ENCODE data around the gene TMEM72.

TMEM72 gene

DNA sequence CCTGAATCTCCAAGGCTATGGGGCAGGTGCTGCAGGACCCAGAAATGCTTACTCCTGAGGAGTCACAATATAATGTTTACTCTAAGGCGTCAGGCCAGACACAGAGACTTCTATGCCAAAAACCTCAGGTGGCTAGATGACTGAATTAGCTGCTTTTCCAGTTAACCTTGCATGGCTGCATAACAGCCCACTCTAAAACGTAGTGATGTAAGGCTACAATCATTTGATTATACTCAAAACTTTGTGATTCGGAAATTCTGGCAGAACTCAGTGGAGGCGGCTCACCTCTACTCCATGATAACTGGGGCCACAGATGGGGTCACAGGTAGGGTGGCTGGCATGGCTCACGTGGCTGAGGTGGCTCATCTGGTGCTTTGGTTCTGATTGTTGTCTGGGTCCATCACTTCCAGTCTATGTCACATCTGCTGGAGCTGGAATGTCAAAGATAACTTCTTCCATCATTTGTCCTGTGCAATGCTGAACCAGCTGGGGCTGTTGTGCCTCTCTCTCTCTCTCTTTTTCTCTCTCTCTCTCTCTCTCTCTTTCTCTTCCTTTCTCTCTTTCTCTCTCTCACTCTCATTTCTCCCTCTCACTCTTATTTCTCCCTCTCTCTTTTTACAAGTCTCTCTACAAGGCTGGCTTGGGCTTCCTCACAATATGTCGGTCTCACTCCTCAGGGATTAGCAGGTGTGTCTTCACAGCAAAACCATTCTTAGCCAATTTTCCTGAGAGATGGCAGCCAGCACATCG, 11.8 kb downstream of the TMEM72 start:
- H3K27me3 ChIP-seq (ENCODE audit: control insufficient read depth, insufficient read depth, low read length): no peaks in the 10 kb centered on the region
- H3K4me1 ChIP-seq (ENCODE audit: control insufficient read depth, low read depth, low read length): peaks cover 5% of the 10 kb centered on the region
- H3K4me3 ChIP-seq (ENCODE audit: low read length): no peak overlapping the region
- no peaks in the 10 kb centered on the region for H3K9me3 ChIP-seq (ENCODE audit: control insufficient read depth, low read depth, low read length)
- H3K27ac ChIP-seq (ENCODE audit: low read length): no peak overlapping the region
- H3K9ac ChIP-seq (ENCODE audit: low read length): no peak overlapping the region
- H3K36me3 ChIP-seq (ENCODE audit: control insufficient read depth, low read depth, low read length): no peaks in the 10 kb centered on the region

DNA sequence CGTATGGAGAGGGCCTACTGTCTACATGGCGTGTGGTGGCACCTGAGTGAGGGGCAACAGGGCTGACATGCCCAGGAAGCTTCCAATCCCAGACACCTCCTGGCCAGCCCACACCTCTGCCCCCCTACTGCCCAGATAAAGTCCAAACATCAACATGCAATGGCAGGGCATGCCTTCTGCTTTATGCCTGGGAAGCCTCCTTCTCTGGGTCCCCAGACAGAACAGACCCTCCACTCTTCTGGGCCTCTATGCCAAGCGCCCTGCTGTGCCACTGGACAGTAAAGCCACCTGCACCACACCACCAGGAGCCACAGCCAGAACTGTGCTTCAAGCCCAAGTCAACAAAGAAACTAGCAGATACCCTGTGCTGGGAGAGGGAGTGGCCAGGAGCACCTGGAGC, 12.5 kb downstream of the TMEM72 start:
- no peak overlapping the region for H3K4me3 ChIP-seq (ENCODE audit: low read length)
- no peaks in the 10 kb centered on the region for H3K36me3 ChIP-seq (ENCODE audit: control insufficient read depth, low read depth, low read length)
- no peak overlapping the region for H3K9ac ChIP-seq (ENCODE audit: low read length)
- H3K4me1 ChIP-seq (ENCODE audit: control insufficient read depth, low read depth, low read length): peaks cover 5% of the 10 kb centered on the region
- H3K27ac ChIP-seq (ENCODE audit: low read length): no peak overlapping the region
- no peaks in the 10 kb centered on the region for H3K9me3 ChIP-seq (ENCODE audit: control insufficient read depth, low read depth, low read length)
- H3K27me3 ChIP-seq (ENCODE audit: control insufficient read depth, insufficient read depth, low read length): no peaks in the 10 kb centered on the region

DNA sequence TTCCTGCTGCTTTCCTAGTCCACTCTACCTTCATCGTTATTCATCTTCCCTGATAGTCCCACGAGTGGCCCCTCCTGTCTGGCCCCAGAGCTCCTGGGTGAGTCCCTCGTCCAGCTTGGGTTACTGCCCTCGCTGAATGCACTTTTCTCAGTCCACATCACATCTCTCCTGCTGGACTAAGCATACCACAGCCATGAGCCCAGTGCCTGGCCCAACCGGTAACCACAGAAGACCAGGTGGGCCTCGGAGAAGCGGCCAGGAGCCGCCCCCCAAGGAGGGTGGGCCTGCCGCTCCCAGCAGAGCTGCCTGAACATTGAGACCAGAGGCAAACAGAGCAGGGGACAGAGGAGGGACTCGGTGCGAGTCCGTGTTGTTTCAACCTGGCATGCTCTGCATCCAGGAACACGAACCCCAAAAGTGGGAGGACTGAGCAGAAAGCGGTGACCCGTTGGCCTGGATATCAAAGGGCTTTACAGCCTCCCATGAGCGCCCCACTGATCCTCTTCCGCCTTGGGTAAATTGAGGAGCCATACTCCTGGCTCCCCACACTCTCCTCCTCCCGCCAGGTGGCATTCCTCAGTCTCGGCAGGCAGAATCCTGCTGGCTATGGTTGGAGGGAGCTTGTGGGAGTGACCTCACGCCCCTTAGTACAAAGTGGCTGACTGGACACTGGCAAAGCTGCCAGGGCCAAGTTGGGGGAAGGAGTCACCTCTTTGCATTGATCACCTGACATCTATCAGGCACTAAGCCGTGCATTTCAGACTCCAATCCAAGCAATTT, 13.3 kb downstream of the TMEM72 start:
- Histone ChIP-seq H3K36me3 (ENCODE audit: control insufficient read depth, low read depth, low read length) (no peaks in the 10 kb centered on the region), H3K27me3 (ENCODE audit: control insufficient read depth, insufficient read depth, low read length) (no peaks in the 10 kb centered on the region), H3K4me1 (ENCODE audit: control insufficient read depth, low read depth, low read length) (peaks cover 5% of the 10 kb centered on the region), H3K27ac (ENCODE audit: low read length) (no peak overlapping the region), H3K9me3 (ENCODE audit: control insufficient read depth, low read depth, low read length) (no peaks in the 10 kb centered on the region), H3K9ac (ENCODE audit: low read length) (no peak overlapping the region), H3K4me3 (ENCODE audit: low read length) (no peak overlapping the region)

DNA sequence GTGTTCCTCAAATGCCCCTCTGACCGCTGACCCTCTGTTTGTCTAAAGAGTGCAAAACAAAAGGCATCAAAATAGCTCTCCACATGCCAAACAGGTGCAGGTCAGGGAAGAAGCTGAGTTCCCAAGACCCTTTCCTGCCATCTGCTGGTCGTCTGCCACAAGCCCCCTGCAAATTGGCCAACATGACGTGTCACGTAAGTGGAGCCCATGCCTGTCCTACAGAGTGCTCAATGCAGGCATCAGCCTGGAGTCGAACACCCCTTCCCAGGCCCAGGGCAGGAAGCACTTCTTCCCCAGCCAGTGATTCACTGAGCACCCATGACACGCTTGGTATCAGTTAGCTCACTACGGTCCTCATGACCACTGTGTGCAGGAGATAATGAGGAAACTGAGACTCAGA, 14.1 kb downstream of the TMEM72 start:
- H3K4me3 ChIP-seq (ENCODE audit: low read length): no peak overlapping the region
- no peak overlapping the region for H3K9ac ChIP-seq (ENCODE audit: low read length)
- H3K4me1 ChIP-seq (ENCODE audit: control insufficient read depth, low read depth, low read length): peaks cover 5% of the 10 kb centered on the region
- H3K27ac ChIP-seq (ENCODE audit: low read length): no peak overlapping the region
- H3K36me3 ChIP-seq (ENCODE audit: control insufficient read depth, low read depth, low read length): no peaks in the 10 kb centered on the region
- H3K27me3 ChIP-seq (ENCODE audit: control insufficient read depth, insufficient read depth, low read length): no peaks in the 10 kb centered on the region
- H3K9me3 ChIP-seq (ENCODE audit: control insufficient read depth, low read depth, low read length): no peaks in the 10 kb centered on the region

DNA sequence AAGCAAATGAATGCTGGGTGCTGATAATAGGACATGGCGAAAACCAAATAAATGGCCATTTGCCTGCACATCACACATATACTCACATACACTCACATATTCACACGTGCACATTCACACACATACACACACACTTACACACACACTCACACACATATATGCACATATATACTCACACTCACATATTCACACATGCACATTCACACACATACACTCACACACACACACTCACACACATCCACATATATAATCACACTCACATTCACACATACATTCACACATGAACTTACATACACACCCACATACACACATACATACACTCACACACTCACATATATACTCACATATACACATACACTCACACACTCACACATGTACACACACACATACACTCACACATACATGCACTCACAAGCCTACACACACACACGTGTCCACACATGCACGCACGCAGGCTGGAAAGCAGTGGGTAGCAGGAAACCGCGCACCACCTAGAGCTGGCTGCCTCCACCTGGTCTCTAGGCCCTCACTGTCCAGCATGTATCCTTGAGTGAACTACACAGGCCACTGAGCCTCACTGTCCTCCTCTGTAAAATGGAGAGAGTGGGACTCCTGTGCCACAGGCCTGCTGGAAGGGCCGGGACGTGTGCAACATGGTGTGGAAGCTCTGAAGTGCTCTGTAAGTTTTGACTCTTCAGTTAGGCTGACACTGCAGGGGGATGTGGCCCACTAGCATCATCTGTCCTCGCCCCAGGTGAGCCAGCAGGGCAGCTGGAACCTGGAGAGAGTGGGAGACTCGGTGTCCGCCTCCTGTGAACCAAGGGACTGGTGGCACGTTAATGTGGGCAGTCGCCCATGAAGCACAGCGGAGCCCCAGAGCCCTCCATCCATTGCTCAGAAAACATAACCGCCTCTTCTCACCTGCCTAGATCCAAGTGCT, 14.9 kb downstream of the TMEM72 start:
- H3K9ac ChIP-seq (ENCODE audit: low read length): no peak overlapping the region
- no peaks in the 10 kb centered on the region for H3K9me3 ChIP-seq (ENCODE audit: control insufficient read depth, low read depth, low read length)
- H3K4me1 ChIP-seq (ENCODE audit: control insufficient read depth, low read depth, low read length): peaks cover 5% of the 10 kb centered on the region
- H3K27me3 ChIP-seq (ENCODE audit: control insufficient read depth, insufficient read depth, low read length): no peaks in the 10 kb centered on the region
- no peak overlapping the region for H3K27ac ChIP-seq (ENCODE audit: low read length)
- no peak overlapping the region for H3K4me3 ChIP-seq (ENCODE audit: low read length)
- H3K36me3 ChIP-seq (ENCODE audit: control insufficient read depth, low read depth, low read length): no peaks in the 10 kb centered on the region

DNA sequence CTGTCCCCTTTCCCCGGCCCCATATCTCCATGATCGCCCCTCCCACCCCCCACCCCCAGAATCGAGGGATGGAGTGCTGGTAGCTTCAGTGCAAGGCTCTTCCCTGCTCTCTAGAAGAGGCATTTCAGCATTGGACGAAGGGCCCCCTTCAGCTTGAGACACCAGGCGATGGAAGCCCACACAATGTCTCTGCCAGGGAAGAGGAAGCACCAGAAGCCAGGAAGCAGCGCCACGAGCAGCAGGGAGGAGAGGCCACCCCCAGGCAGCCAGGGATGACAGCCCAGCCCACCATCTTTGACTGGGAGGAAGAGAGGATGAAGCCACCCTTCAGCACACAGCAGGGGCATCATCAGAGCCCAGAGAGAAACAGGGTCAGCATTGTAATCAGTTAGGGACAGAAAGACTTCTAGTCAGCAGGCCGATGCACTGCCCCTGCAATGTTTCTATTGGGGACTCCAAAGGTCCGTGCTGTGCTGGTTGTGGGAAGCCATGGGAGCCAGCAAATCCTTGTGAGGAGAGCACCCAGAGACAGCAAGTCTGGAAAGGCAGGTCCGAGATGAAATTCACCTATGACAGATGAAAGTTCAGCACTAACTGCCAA, 15.7 kb downstream of the TMEM72 start:
- Histone ChIP-seq H3K27me3 (ENCODE audit: control insufficient read depth, insufficient read depth, low read length) (no peaks in the 10 kb centered on the region), H3K36me3 (ENCODE audit: control insufficient read depth, low read depth, low read length) (no peaks in the 10 kb centered on the region), H3K4me3 (ENCODE audit: low read length) (no peak overlapping the region), H3K27ac (ENCODE audit: low read length) (no peak overlapping the region), H3K9ac (ENCODE audit: low read length) (no peak overlapping the region), H3K9me3 (ENCODE audit: control insufficient read depth, low read depth, low read length) (no peaks in the 10 kb centered on the region), H3K4me1 (ENCODE audit: control insufficient read depth, low read depth, low read length) (peaks cover 5% of the 10 kb centered on the region)

DNA sequence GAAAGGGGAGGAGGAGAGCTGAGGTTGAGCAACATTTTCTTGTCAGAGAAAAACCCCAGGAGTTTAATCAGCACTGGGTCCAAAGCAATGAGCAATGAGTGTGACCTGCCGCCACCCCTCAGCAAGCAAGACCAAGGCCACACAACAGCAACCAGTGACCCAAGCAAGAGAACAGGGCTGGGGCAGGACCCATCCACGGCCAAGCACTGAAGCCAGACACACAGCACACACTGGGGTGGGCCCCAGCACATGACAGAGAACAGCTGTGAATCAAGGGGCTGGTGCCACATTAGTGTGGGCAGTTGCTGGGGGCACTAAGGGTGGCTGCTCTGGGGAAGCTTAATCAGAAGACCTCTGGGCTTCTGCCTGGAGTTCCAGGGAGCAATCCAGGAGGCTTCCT, 16.2 kb downstream of the TMEM72 start:
- Histone ChIP-seq H3K27ac (ENCODE audit: low read length) (no peak overlapping the region), H3K27me3 (ENCODE audit: control insufficient read depth, insufficient read depth, low read length) (no peaks in the 10 kb centered on the region), H3K9ac (ENCODE audit: low read length) (no peak overlapping the region)

DNA sequence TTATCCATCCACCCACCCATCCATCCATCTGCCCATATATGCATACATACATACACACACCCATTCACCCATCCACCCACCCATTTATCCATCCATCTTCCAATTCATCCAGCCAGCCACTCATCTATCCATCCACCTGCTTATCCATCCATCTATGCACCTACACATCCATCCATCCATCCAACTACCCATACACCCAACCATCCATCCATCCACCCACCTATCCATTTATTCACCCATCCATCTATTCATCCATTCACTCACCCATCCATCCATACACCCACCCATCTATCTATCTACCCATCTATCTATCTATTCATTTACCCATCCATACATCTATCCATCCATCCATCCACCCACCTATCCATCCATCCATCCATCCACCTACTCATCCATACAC, 17.3 kb downstream of the TMEM72 start:
- Histone ChIP-seq H3K27ac (ENCODE audit: low read length) (no peak overlapping the region), H3K4me1 (ENCODE audit: control insufficient read depth, low read depth, low read length) (peaks cover 5% of the 10 kb centered on the region), H3K4me3 (ENCODE audit: low read length) (no peak overlapping the region), H3K9ac (ENCODE audit: low read length) (no peak overlapping the region), H3K36me3 (ENCODE audit: control insufficient read depth, low read depth, low read length) (no peaks in the 10 kb centered on the region), H3K9me3 (ENCODE audit: control insufficient read depth, low read depth, low read length) (no peaks in the 10 kb centered on the region), H3K27me3 (ENCODE audit: control insufficient read depth, insufficient read depth, low read length) (no peaks in the 10 kb centered on the region)

More for the DNA sequence above, 16.2 kb downstream of the TMEM72 start:
- Histone ChIP-seq H3K4me1 (ENCODE audit: control insufficient read depth, low read depth, low read length) (peaks cover 5% of the 10 kb centered on the region), H3K4me3 (ENCODE audit: low read length) (no peak overlapping the region), H3K36me3 (ENCODE audit: control insufficient read depth, low read depth, low read length) (no peaks in the 10 kb centered on the region), H3K9me3 (ENCODE audit: control insufficient read depth, low read depth, low read length) (no peaks in the 10 kb centered on the region)

DNA sequence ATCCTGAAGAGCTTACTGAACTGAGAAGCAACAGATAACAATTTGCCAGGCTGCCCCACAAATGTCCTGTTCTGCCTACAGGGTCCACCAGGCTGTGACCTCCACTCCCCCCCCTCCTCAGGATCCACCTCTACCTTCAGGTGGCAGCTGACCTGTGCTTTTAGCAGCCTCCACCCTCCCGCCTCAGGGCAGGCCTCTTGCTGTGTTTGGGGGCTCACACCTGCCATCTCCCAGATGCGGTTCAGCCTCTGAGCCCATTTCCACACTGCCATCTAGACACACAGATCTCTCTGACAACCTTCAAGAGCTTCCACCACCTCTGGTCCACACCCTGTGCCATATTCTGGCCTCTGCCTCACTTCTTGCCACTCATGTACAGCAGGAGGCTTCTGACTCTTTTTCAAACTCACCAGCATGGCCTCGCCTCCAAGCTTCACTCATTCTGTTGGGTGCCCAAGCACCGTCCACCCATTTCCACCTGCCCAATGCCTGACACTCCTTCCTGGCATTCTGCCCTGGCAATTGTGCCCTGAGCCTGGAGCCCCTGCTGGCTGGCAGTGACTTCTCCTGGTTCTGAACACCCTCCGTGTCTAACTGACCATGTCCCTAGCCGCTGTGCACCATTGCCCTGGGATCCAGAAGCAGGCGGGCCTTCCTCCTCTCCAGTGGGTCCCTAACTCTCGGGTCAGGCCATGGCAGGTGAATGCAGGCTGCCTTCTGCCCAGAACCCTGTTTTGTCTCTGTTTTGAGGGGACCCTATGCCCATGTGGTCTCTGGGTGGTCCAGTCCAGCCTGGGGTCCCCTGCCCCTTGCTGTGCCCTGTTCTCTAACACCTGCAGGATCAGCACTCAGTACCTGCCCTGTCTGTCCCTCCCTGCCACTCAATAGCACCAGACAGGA, 18.5 kb downstream of the TMEM72 start:
- no peak overlapping the region for H3K9ac ChIP-seq (ENCODE audit: low read length)
- H3K36me3 ChIP-seq (ENCODE audit: control insufficient read depth, low read depth, low read length): no peaks in the 10 kb centered on the region
- H3K27me3 ChIP-seq (ENCODE audit: control insufficient read depth, insufficient read depth, low read length): no peaks in the 10 kb centered on the region
- no peaks in the 10 kb centered on the region for H3K9me3 ChIP-seq (ENCODE audit: control insufficient read depth, low read depth, low read length)
- H3K4me1 ChIP-seq (ENCODE audit: control insufficient read depth, low read depth, low read length): peaks cover 5% of the 10 kb centered on the region
- H3K27ac ChIP-seq (ENCODE audit: low read length): no peak overlapping the region
- H3K4me3 ChIP-seq (ENCODE audit: low read length): no peak overlapping the region

DNA sequence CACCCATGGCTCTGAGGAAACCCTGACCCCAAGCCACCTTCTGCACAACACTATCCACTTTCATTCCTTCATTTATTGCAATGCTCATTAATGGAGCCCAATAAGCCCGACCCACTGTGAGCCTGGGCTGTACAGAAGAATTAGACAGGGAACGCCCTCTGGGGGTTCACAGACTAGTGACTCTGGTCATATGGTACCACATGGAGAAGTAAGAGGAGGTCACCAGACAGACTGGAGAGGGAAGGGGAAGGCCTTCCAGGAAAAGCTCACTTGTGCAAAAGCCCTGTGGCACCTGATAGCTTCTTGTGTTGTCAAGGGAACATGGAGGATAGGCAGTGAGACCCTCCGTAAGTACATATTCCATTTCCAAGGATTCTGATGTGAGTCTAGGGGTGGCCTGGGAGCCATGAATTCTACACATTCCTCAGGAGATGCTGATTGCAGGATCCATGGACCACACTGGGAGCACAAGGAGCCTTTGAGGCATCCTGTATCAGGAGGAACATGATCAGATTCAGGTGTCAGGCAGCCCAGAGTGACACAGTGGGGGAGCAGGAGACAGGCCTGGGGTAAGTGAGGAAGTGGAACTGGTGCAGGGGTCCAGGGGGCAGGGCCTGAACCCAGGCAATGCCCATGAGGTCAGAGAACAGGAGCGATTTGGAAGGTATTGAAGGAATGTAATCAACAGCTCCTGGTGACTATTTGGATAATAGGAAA, 19.9 kb downstream of the TMEM72 start:
- Histone ChIP-seq H3K9ac (ENCODE audit: low read length) (no peak overlapping the region), H3K4me3 (ENCODE audit: low read length) (no peak overlapping the region), H3K27me3 (ENCODE audit: control insufficient read depth, insufficient read depth, low read length) (no peaks in the 10 kb centered on the region), H3K27ac (ENCODE audit: low read length) (no peak overlapping the region), H3K9me3 (ENCODE audit: control insufficient read depth, low read depth, low read length) (no peaks in the 10 kb centered on the region), H3K4me1 (ENCODE audit: control insufficient read depth, low read depth, low read length) (no peaks in the 10 kb centered on the region), H3K36me3 (ENCODE audit: control insufficient read depth, low read depth, low read length) (no peaks in the 10 kb centered on the region)

Data from iPS-18a (cell line).